WTC11 (cell line): Measurements from ENCODE around the gene AMOT. TPM values are rescaled to one million over a fixed set of nuclear protein-coding genes. Genes with fewer than 3 reads are reported as not detected.

Experiments
- ATAC-seq: fragments of 200-7000 bp; cut with Tn5 transposase; 2 replicates; pipeline ENCODE4 v1.10.0; 2021; ENCODE audit warnings: mild to moderate bottlenecking, moderate library complexity
- CTCF ChIA-PET: fragments of 300-600 bp; sonication (Branson Sonifier 250); formaldehyde crosslinking; loops from one replicate; lab custom pipeline; 2021; ENCODE audit warnings: antibody characterized with exemption; lab: Charles Lee
- POLR2A ChIA-PET: fragments of 350-600 bp; sonication (Branson Sonifier 250); formaldehyde crosslinking; loops from one replicate; lab custom pipeline; 2021; ENCODE audit warnings: antibody characterized with exemption; lab: Charles Lee
- DNase-seq: peaks from one replicate; pipeline ENCODE4 v3.0.0; 2021; ENCODE audit warnings: low spot score
- H3K27ac Mint-ChIP-seq: 2 replicates; pipeline ENCODE4 v1.8.0; 2021; ENCODE audit warnings: mixed read lengths
- H3K27me3 Mint-ChIP-seq: 2 replicates; pipeline ENCODE4 v1.8.0; 2021; ENCODE audit warnings: low read depth, mild to moderate bottlenecking, moderate library complexity, mixed read lengths
- H3K36me3 Mint-ChIP-seq: 2 replicates; pipeline ENCODE4 v1.8.0; 2021; ENCODE audit warnings: mixed read lengths
- H3K4me1 Mint-ChIP-seq: 2 replicates; pipeline ENCODE4 v1.8.0; 2022; ENCODE audit warnings: mixed read lengths
- H3K4me3 Mint-ChIP-seq: 2 replicates; pipeline ENCODE4 v1.8.0; 2021; ENCODE audit warnings: mild to moderate bottlenecking, moderate library complexity, mixed read lengths
- H3K9me3 Mint-ChIP-seq: 2 replicates; pipeline ENCODE4 v1.8.0; 2021; ENCODE audit warnings: mixed read lengths
- AFF4 ChIP-seq: sonication (generic); formaldehyde crosslinking; IDR thresholded peaks from 2 replicates; pipeline ENCODE4 v1.8.1; 2023; ENCODE audit warnings: mild to moderate bottlenecking, missing genetic modification reagents, borderline replicate concordance
- AR ChIP-seq: fragments of 250-450 bp; sonication (Bioruptor Pico); IDR thresholded peaks from 2 replicates; pipeline ENCODE4 v1.9.0; 2021; ENCODE audit warnings: mild to moderate bottlenecking
- ATF2 ChIP-seq: sonication (generic); formaldehyde crosslinking; IDR thresholded peaks from 2 replicates; pipeline ENCODE4 v1.8.1; 2022; ENCODE audit warnings: low read depth, missing genetic modification reagents, borderline replicate concordance
- E2F1 ChIP-seq: sonication (generic); formaldehyde crosslinking; IDR thresholded peaks from 2 replicates; pipeline ENCODE4 v1.8.0; 2022; ENCODE audit warnings: mild to moderate bottlenecking, missing genetic modification reagents
- E2F4 ChIP-seq: sonication (generic); formaldehyde crosslinking; IDR thresholded peaks from 2 replicates; pipeline ENCODE4 v1.8.1; 2022; ENCODE audit warnings: low read depth, mild to moderate bottlenecking, moderate library complexity, missing genetic modification reagents, borderline replicate concordance
- HMGA2 ChIP-seq: fragments of 250-450 bp; sonication (Bioruptor Pico); IDR thresholded peaks from 2 replicates; pipeline ENCODE4 v1.4.0; 2021; ENCODE audit warnings: mild to moderate bottlenecking, moderate library complexity
- IRF1 ChIP-seq: sonication (generic); formaldehyde crosslinking; IDR thresholded peaks from 2 replicates; pipeline ENCODE4 v1.8.0; 2023; ENCODE audit warnings: missing genetic modification reagents
- OVOL2 ChIP-seq: fragments of 250-450 bp; sonication (Bioruptor Pico); IDR thresholded peaks from 2 replicates; pipeline ENCODE4 v1.9.0; 2021; ENCODE audit warnings: mild to moderate bottlenecking, borderline replicate concordance
- PREB ChIP-seq: sonication (generic); formaldehyde crosslinking; IDR thresholded peaks from 2 replicates; pipeline ENCODE4 v1.8.1; 2022; ENCODE audit warnings: mild to moderate bottlenecking, missing genetic modification reagents, moderate library complexity, borderline replicate concordance
- TCF7 ChIP-seq: sonication (generic); formaldehyde crosslinking; IDR thresholded peaks from 2 replicates; pipeline ENCODE4 v1.8.0; 2022; ENCODE audit warnings: mild to moderate bottlenecking, low read depth, missing genetic modification reagents, moderate library complexity
- ZNF138 ChIP-seq: sonication (generic); formaldehyde crosslinking; conservative IDR thresholded peaks from 2 replicates; pipeline ENCODE4 v1.8.1; 2022; ENCODE audit warnings: mild to moderate bottlenecking, moderate library complexity, missing genetic modification reagents
- ZNF281 ChIP-seq: sonication (generic); formaldehyde crosslinking; IDR thresholded peaks from 2 replicates; pipeline ENCODE4 v1.8.0; 2023; ENCODE audit warnings: mild to moderate bottlenecking, missing genetic modification reagents
- ZSCAN18 ChIP-seq: fragments of 250-450 bp; sonication (Bioruptor Pico); IDR thresholded peaks from 2 replicates; pipeline ENCODE4 v2.1.2; 2022; ENCODE audit warnings: mild to moderate bottlenecking, moderate library complexity
- total RNA-seq: library from RNA; stranded (reverse); gene quantifications from 3 replicates; pipeline ENCODE4 v1.2.3, GENCODE V29; 2021

Gene AMOT
- total RNA-seq, 1 experiment from 2014 or later, result 7.2 TPM

GRCh38 chrX:112808651-112809195 is 31.9 kb downstream of the AMOT start (continued):
- no peak for TF ChIP-seq ZNF281 (CRISPR knock-in tag)

GRCh38 chrX:112808007-112808406 is 32.6 kb downstream of the AMOT start:
- H3K4me1 Mint-ChIP-seq, result peaks cover 34% of the 10 kb centered on the region
- no peak for TF ChIP-seq AR (CRISPR knock-in tag)
- TF ChIP-seq ZNF281 (CRISPR knock-in tag), result no peak
- no peak for TF ChIP-seq ATF2 (CRISPR knock-in tag)
- no peak for TF ChIP-seq E2F4 (CRISPR knock-in tag)
- TF ChIP-seq HMGA2 (CRISPR knock-in tag), result no peak
- TF ChIP-seq IRF1 (CRISPR knock-in tag), result no peak
- TF ChIP-seq AFF4, result no peak
- TF ChIP-seq ZSCAN18, result no peak
- TF ChIP-seq PREB (CRISPR knock-in tag), result no peak
- no peak for TF ChIP-seq OVOL2
- TF ChIP-seq TCF7 (CRISPR knock-in tag), result no peak
- no peak for TF ChIP-seq E2F1 (CRISPR knock-in tag)
- TF ChIP-seq ZNF138 (CRISPR knock-in tag), result no peak

More at GRCh38 chrX:112808007-112808406, 32.6 kb downstream of the AMOT start:
- no peak overlapping the region for H3K4me3 Mint-ChIP-seq
- peak; percentile 36 for ATAC-seq
- no peaks in the 10 kb centered on the region; the same call in 1 of the 2 replicates for H3K27me3 Mint-ChIP-seq
- H3K27ac Mint-ChIP-seq, result no peak overlapping the region
- POLR2A ChIA-PET, result no interaction called here
- CTCF ChIA-PET, result no interaction called here
- no peaks in the 10 kb centered on the region for H3K36me3 Mint-ChIP-seq
- no peak for DNase-seq
- no peaks in the 10 kb centered on the region for H3K9me3 Mint-ChIP-seq
